GM12892 (cell line): Measurements from ENCODE around the gene GSDMA.

Experiments
- POLR2A ChIP-seq: IDR thresholded peaks from 2 replicates; pipeline ENCODE4 v1.6.1; 2011; ENCODE audit warnings: low read depth, low read length, control low read depth
- POLR2AphosphoS5 ChIP-seq: IDR thresholded peaks from 2 replicates; pipeline ENCODE4 v1.6.1; 2011; ENCODE audit warnings: low read depth, low read length, control low read depth
- TAF1 ChIP-seq: IDR thresholded peaks from 2 replicates; pipeline ENCODE4 v1.6.1; 2011; ENCODE audit warnings: low read depth, mild to moderate bottlenecking, control low read depth, low read length, borderline replicate concordance

GRCh38 chr17:39972271-39972670 is 9.5 kb downstream of the GSDMA start:
- TF ChIP-seq POLR2A (no peak), POLR2AphosphoS5 (no peak), TAF1 (no peak)
